MM.1S (cell line): Measurements from ENCODE around the gene APOO.
"Not testable (repeated sequence)": the region's sequence is repeated elsewhere in the genome, so short reads cannot be mapped to it uniquely, and the experiment has no call there.

ENCODE experiments used
- DNase-seq: peaks from one replicate; pipeline ENCODE4 v3.0.0-alpha.2; 2015
- H2AFZ ChIP-seq: fragments of 300-600 bp; sonication (generic); 2 replicates; pipeline ENCODE4 v1.6.0; 2016; ENCODE audit warnings: antibody characterized with exemption, low read length
- H3F3A ChIP-seq: fragments of 300-600 bp; sonication (generic); 2 replicates; pipeline ENCODE4 v1.6.1; 2016; ENCODE audit warnings: mild to moderate bottlenecking, antibody characterized with exemption, low read length, moderate library complexity, mixed read lengths; ENCODE audit not compliant: insufficient read depth
- H3K27ac ChIP-seq: fragments of 300-600 bp; sonication (generic); 2 replicates; pipeline ENCODE4 v1.5.1; 2016; ENCODE audit warnings: mild to moderate bottlenecking, low read length
- H3K27me3 ChIP-seq: fragments of 300-600 bp; sonication (generic); replicated peaks from 2 replicates; pipeline ENCODE4 v1.6.0; 2016; ENCODE audit warnings: low read length; ENCODE audit not compliant: insufficient read depth
- H3K36me3 ChIP-seq: fragments of 300-600 bp; sonication (generic); replicated peaks from 2 replicates; pipeline ENCODE4 v1.6.1; 2016; ENCODE audit warnings: mild to moderate bottlenecking, low read length, mixed read lengths; ENCODE audit not compliant: insufficient read depth
- H3K4me1 ChIP-seq: fragments of 300-600 bp; sonication (generic); 2 replicates; pipeline ENCODE4 v1.6.1; 2016; ENCODE audit warnings: low read length, mixed read lengths
- H3K4me2 ChIP-seq: fragments of 300-600 bp; sonication (generic); 2 replicates; pipeline ENCODE4 v1.6.0; 2016; ENCODE audit warnings: low read depth, low read length
- H3K4me3 ChIP-seq: fragments of 300-600 bp; sonication (generic); 2 replicates; pipeline ENCODE4 v1.5.1; 2016; ENCODE audit warnings: low read length, mixed read lengths
- H3K79me2 ChIP-seq: fragments of 300-600 bp; sonication (generic); 2 replicates; pipeline ENCODE4 v1.6.1; 2016; ENCODE audit warnings: mixed run types, low read length, mixed read lengths
- H3K9ac ChIP-seq: fragments of 300-600 bp; sonication (generic); 2 replicates; pipeline ENCODE4 v1.6.1; 2016; ENCODE audit warnings: low read length, mixed read lengths
- H3K9me2 ChIP-seq: fragments of 300-600 bp; sonication (generic); replicated peaks from 2 replicates; pipeline ENCODE4 v1.6.1; 2016; ENCODE audit warnings: mild to moderate bottlenecking, low read length, mixed read lengths; ENCODE audit not compliant: insufficient read depth
- H3K9me3 ChIP-seq: fragments of 300-600 bp; sonication (generic); replicated peaks from 2 replicates; pipeline ENCODE4 v1.6.1; 2016; ENCODE audit warnings: mild to moderate bottlenecking, low read length, mixed read lengths; ENCODE audit not compliant: insufficient read depth
- H4K20me1 ChIP-seq: fragments of 300-600 bp; sonication (generic); 2 replicates; pipeline ENCODE4 v1.6.1; 2016; ENCODE audit warnings: mild to moderate bottlenecking, low read length, moderate library complexity, mixed read lengths; ENCODE audit not compliant: insufficient read depth
- EZH2 ChIP-seq: fragments of 300-600 bp; sonication (generic); optimal IDR thresholded peaks from 2 replicates; pipeline ENCODE3; 2017; ENCODE audit warnings: low read depth, mild to moderate bottlenecking, antibody characterized with exemption, low read length, mixed read lengths
- EZH2phosphoT487 ChIP-seq: fragments of 300-600 bp; sonication (generic); IDR thresholded peaks from 2 replicates; pipeline ENCODE4 v1.6.1; 2018; ENCODE audit warnings: antibody characterized with exemption, low read length
- TF ChIP-seq, protein P1 (sequence below): fragments of 300-600 bp; sonication (generic); IDR thresholded peaks from 2 replicates; pipeline ENCODE4 v1.5.1; 2016; ENCODE audit warnings: antibody characterized with exemption, low read length, mixed read lengths

APOO gene

DNA sequence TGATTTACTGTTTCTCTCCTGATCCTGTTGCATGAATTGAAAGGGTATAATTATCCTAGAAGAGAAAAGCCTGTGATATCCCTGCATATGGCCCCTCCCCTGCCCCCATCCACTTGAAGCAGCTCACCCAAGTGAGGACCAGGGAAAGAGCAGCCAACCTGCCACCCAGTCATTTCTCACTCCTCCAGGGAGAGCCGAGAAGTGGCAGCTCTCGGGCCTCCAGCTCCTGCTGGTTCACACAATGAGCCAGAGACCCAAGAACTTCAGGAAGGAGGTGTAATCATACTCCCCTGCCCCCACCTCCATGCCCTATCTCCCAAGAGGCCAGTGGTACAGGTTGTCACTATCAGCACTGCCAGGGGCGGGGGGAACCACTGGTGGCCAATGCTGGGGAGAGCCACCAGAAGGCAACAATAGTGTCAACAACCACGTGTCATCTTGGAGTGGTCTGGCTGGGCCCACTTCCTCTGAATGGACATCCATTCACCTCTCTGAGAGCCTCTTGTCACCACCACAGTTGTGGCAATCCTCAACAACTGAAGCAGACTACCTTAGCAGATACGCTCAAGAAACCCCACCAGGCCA, 42.9 kb downstream of the APOO start:
- Histone ChIP-seq H3F3A (no peaks in the 10 kb centered on the region), H3K27me3 (no peaks in the 10 kb centered on the region), H4K20me1 (no peaks in the 10 kb centered on the region), H3K9ac (no peak overlapping the region), H3K4me2 (no peak overlapping the region), H3K79me2 (no peaks in the 10 kb centered on the region), H2AFZ (no peak overlapping the region), H3K4me1 (no peaks in the 10 kb centered on the region), H3K9me2 (no peaks in the 10 kb centered on the region), H3K36me3 (no peaks in the 10 kb centered on the region), H3K27ac (no peak overlapping the region), H3K4me3 (no peak overlapping the region), H3K9me3 (no peaks in the 10 kb centered on the region)
- TF ChIP-seq EZH2, result no peak
- no peak for TF ChIP-seq EZH2phosphoT487
- TF ChIP-seq, protein P1, sequence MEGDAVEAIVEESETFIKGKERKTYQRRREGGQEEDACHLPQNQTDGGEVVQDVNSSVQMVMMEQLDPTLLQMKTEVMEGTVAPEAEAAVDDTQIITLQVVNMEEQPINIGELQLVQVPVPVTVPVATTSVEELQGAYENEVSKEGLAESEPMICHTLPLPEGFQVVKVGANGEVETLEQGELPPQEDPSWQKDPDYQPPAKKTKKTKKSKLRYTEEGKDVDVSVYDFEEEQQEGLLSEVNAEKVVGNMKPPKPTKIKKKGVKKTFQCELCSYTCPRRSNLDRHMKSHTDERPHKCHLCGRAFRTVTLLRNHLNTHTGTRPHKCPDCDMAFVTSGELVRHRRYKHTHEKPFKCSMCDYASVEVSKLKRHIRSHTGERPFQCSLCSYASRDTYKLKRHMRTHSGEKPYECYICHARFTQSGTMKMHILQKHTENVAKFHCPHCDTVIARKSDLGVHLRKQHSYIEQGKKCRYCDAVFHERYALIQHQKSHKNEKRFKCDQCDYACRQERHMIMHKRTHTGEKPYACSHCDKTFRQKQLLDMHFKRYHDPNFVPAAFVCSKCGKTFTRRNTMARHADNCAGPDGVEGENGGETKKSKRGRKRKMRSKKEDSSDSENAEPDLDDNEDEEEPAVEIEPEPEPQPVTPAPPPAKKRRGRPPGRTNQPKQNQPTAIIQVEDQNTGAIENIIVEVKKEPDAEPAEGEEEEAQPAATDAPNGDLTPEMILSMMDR, result no peak
- no peak for DNase-seq

DNA sequence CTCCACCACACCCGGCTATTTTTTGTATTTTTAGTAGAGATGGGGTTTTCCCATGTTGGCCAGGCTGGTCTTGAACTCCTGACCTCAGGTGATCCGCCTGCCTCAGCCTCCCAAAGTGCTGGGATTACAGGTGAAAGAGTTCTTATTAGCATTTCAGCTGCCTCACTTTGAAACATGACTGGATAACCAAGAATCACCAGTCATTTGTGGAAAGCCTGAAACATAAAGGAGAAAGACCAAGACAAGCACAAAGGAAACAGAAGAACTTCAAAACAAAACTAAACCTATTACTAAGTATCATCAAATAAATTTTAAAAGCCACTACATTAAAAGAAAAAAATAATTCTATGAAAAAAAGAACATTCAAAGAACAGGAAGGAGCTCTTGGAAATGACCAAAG, 45.8 kb downstream of the APOO start:
- H3K27ac ChIP-seq, DNase-seq, H3K9me3 ChIP-seq, H3K9ac ChIP-seq, H3K4me3 ChIP-seq, H3K36me3 ChIP-seq, H4K20me1 ChIP-seq, H2AFZ ChIP-seq, H3K9me2 ChIP-seq, H3K4me1 ChIP-seq, H3K4me2 ChIP-seq, H3K27me3 ChIP-seq, H3K79me2 ChIP-seq, H3F3A ChIP-seq: not testable (repeated sequence)

DNA sequence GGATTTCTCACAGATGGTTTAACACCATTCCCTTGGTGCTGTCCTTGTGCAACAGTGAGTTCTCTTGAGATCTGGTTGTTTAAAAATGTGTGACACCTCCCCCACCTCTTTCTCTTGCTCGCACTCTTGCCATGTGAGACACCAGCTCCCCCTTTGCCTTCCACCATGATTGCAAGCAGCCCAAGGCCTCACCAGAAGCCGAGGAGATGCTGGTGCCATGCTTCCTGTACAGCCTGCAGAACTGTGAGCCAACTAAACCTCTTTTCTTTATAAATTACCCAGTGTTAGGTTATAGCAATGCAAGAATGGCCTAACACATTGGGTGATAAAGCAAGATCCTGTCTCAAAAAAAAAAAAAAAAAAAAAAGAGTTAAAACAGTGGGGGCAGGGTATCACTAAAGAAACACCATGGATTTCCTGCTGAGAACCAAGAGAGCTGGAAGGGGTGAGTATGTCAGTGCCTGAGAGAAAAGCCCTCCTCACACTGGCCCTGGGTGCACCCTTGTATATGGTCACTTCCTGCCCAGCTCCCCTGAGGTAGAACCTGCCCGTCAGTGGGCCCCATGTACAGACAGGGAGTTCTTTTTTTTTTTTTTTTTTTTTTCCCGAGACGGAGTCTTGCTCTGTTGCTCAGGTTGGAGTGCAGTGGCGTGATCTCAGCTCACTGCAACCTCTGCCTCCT, 46.4 kb downstream of the APOO start:
- Histone ChIP-seq H3K27me3 (no peaks in the 10 kb centered on the region), H2AFZ (no peak overlapping the region), H3K4me1 (no peaks in the 10 kb centered on the region), H3K9ac (no peak overlapping the region), H3F3A (no peaks in the 10 kb centered on the region), H3K4me3 (no peak overlapping the region), H3K79me2 (no peaks in the 10 kb centered on the region), H3K27ac (no peak overlapping the region), H3K36me3 (no peaks in the 10 kb centered on the region), H4K20me1 (no peaks in the 10 kb centered on the region), H3K9me3 (no peaks in the 10 kb centered on the region), H3K4me2 (no peak overlapping the region), H3K9me2 (no peaks in the 10 kb centered on the region)
- no peak for DNase-seq
- TF ChIP-seq, protein P1, result no peak
- no peak for TF ChIP-seq EZH2
- TF ChIP-seq EZH2phosphoT487, result no peak

DNA sequence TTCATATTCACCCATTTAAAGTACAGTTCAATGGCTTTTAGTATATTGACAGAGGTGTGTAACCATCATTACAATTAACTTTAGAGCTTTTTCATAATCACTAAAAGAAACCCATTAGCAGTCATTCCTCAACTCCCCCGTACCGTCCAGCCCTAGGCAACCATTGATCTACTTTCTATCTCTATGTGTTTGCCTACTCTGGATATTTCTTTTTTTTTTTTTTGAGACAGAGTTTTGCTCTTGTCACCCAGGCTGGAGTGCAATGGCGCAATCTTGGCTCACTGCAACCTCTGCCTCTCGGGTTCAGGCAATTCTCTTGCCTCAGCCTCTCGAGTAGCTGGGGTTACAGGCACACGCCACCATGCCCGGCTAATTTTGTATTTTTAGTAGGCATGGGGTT, 48.5 kb downstream of the APOO start:
- not testable (repeated sequence) for H3K4me2 ChIP-seq, H3K36me3 ChIP-seq, H4K20me1 ChIP-seq, H3K27ac ChIP-seq, H3K27me3 ChIP-seq, DNase-seq, H3F3A ChIP-seq, H3K79me2 ChIP-seq, H3K9me3 ChIP-seq, H3K9ac ChIP-seq, H2AFZ ChIP-seq, H3K9me2 ChIP-seq, H3K4me3 ChIP-seq, H3K4me1 ChIP-seq
